GM21360 (cell line): ENCODE results near the gene CPNE6.
"Not testable (repeated sequence)": the region's sequence is repeated elsewhere in the genome, so short reads cannot be mapped to it uniquely, and the experiment has no call there.

Experiments
- ATAC-seq: cut with Tn5 transposase; IDR thresholded peaks from one replicate; pipeline ENCODE4 v1.9.1; 2021; ENCODE audit warnings: mild to moderate bottlenecking, moderate library complexity; ENCODE audit not compliant: unreplicated experiment

CPNE6 gene

GRCh38 chr14:24071144-24071697, at the start of gene CPNE6:
Gene CPNE6, plus strand, starts transcription at chr14:24071562. Its CDS starts 1,375 bp downstream, at chr14:24072937.
- ATAC-seq = no peak

GRCh38 chr14:24024939-24025418, 46.4 kb upstream of the CPNE6 start:
- ATAC-seq = not testable (repeated sequence)

- not testable (repeated sequence) for ATAC-seq
Observed at GRCh38 chr14:24029687-24030086, 41.7 kb upstream of the CPNE6 start.

- not testable (repeated sequence) for ATAC-seq
Observed at GRCh38 chr14:24031331-24031730, 40.0 kb upstream of the CPNE6 start.

GRCh38 chr14:24032727-24033418, 38.5 kb upstream of the CPNE6 start:
- ATAC-seq = no peak

GRCh38 chr14:24035769-24036168, 35.6 kb upstream of the CPNE6 start:
- ATAC-seq = not testable (repeated sequence)

GRCh38 chr14:24036169-24036962, 35.0 kb upstream of the CPNE6 start:
- peak; percentile 79 for ATAC-seq

GRCh38 chr14:24036963-24037657, 34.3 kb upstream of the CPNE6 start:
- peak; percentile 14 for ATAC-seq

GRCh38 chr14:24037658-24038037, 33.7 kb upstream of the CPNE6 start:
- ATAC-seq = no peak

- ATAC-seq = no peak
Observed at GRCh38 chr14:24038686-24039085, 32.7 kb upstream of the CPNE6 start.

- no peak for ATAC-seq
Observed at GRCh38 chr14:24040692-24041091, 30.7 kb upstream of the CPNE6 start.

GRCh38 chr14:24042746-24043145, 28.6 kb upstream of the CPNE6 start:
- ATAC-seq = no peak

- not testable (repeated sequence) for ATAC-seq
Observed at GRCh38 chr14:24049002-24049401, 22.4 kb upstream of the CPNE6 start.

GRCh38 chr14:24050753-24051152, 20.6 kb upstream of the CPNE6 start:
- ATAC-seq = not testable (repeated sequence)

GRCh38 chr14:24051176-24051788, 20.1 kb upstream of the CPNE6 start:
- ATAC-seq = no peak

- no peak for ATAC-seq
Observed at GRCh38 chr14:24051789-24052655, 19.3 kb upstream of the CPNE6 start, which contains the start of gene CARMIL3. Gene CARMIL3, plus strand, starts transcription at chr14:24052009. Its CDS starts 145 bp downstream, at chr14:24052154.

GRCh38 chr14:24052656-24053547, 18.5 kb upstream of the CPNE6 start:
- ATAC-seq = no peak

GRCh38 chr14:24053548-24054323, 17.6 kb upstream of the CPNE6 start:
- ATAC-seq = no peak
